Cardiac muscle cell (in vitro differentiated cells and primary cell): ENCODE results near the gene SPATA17. TPM values are rescaled to one million over a fixed set of nuclear protein-coding genes. Genes with fewer than 3 reads are reported as not detected.

Experiments
- DNase-seq, 2 donors: peaks; one replicate each; pipeline versions ENCODE4 v3.0.0 to v3.0.0-alpha.2; 2010 to 2017; ENCODE audit warnings: low read depth in 1 of 2, low spot score in 1 of 2
- H3K27ac ChIP-seq: fragments of 200-600 bp; sonication (generic); 2 replicates; pipeline ENCODE4 v1.5.1; 2016
- H3K27me3 ChIP-seq: fragments of 200-600 bp; sonication (generic); 2 replicates; pipeline ENCODE4 v1.6.0; 2016; ENCODE audit warnings: control low read depth
- H3K36me3 ChIP-seq: fragments of 200-600 bp; sonication (generic); 2 replicates; pipeline ENCODE4 v1.5.1; 2016; ENCODE audit warnings: control low read depth
- H3K4me1 ChIP-seq: fragments of 200-600 bp; sonication (generic); 2 replicates; pipeline ENCODE4 v1.8.1; 2017; ENCODE audit warnings: low read depth, mild to moderate bottlenecking, mixed run types
- H3K4me3 ChIP-seq: fragments of 200-600 bp; sonication (generic); 2 replicates; pipeline ENCODE4 v1.5.1; 2016; ENCODE audit warnings: mild to moderate bottlenecking
- H3K9me3 ChIP-seq: fragments of 200-600 bp; sonication (generic); 2 replicates; pipeline ENCODE4 v1.5.1; 2017; ENCODE audit warnings: low read depth, mild to moderate bottlenecking, control low read depth
- CTCF ChIP-seq: IDR thresholded peaks from 2 replicates; pipeline ENCODE4 v1.5.1; 2012; ENCODE audit warnings: low read depth, mild to moderate bottlenecking, low read length
- polyA plus RNA-seq: library from polyadenylated mRNA; unstranded; fragments of >200 nt; fragmentation: Nextera tagmentation; extraction: Ambion mirVana; gene quantifications from 2 replicates; pipeline ENCODE4 v1.2.1, GENCODE V29; 2016
- total RNA-seq: library from RNA; depleted of rRNA; stranded (reverse); fragments of >200 nt; gene quantifications from 2 replicates; pipeline ENCODE4 v1.2.3, GENCODE V29; 2016

The SPATA17 gene
- total and polyA plus RNA-seq, 2 experiments from 2014 or later, result 1.2 to 2.6 TPM

GRCh38 chr1:217911908-217912307 is 280.8 kb downstream of the SPATA17 start:
- H3K4me3 ChIP-seq, result no peak overlapping the region
- no peaks in the 10 kb centered on the region for H3K9me3 ChIP-seq
- no peaks in the 10 kb centered on the region for H3K27me3 ChIP-seq
- no peaks in the 10 kb centered on the region for H3K4me1 ChIP-seq
- no peak overlapping the region for H3K27ac ChIP-seq
- DNase-seq, result no peak
- TF ChIP-seq CTCF, result no peak
- H3K36me3 ChIP-seq, result no peaks in the 10 kb centered on the region

GRCh38 chr1:217917281-217917887 is 286.2 kb downstream of the SPATA17 start:
- no peaks in the 10 kb centered on the region for H3K9me3 ChIP-seq
- no peak overlapping the region for H3K4me3 ChIP-seq
- TF ChIP-seq CTCF, result no peak
- H3K36me3 ChIP-seq, result no peaks in the 10 kb centered on the region
- no peak overlapping the region for H3K27ac ChIP-seq
- H3K4me1 ChIP-seq, result no peaks in the 10 kb centered on the region
- H3K27me3 ChIP-seq, result no peaks in the 10 kb centered on the region
- no peak for DNase-seq

- Histone ChIP-seq H3K36me3 (no peaks in the 10 kb centered on the region), H3K27ac (no peak overlapping the region), H3K27me3 (peaks cover 14% of the 10 kb centered on the region), H3K9me3 (no peaks in the 10 kb centered on the region), H3K4me3 (no peak overlapping the region), H3K4me1 (no peaks in the 10 kb centered on the region)
- DNase-seq, result peak in 1 of 2 donors; percentile 3
- TF ChIP-seq CTCF, result no peak
Measured at GRCh38 chr1:217919683-217920388, 288.7 kb downstream of the SPATA17 start.

Other genes starting within 250 kb of the SPATA17 start
- 15.3 and 16.7 TPM in 2 replicates for gene GPATCH2, start 254 bp upstream of the SPATA17 start, total RNA-seq
- 9.8 and 11.8 TPM in 2 replicates for gene GPATCH2, start 254 bp upstream of the SPATA17 start, polyA plus RNA-seq